Astrocyte (in vitro differentiated cells and primary cell): Measurements from ENCODE around the gene GMPR. TPM values are rescaled to one million over a fixed set of nuclear protein-coding genes. Genes with fewer than 3 reads are reported as not detected.

Source experiments
- DNase-seq: peaks from one replicate; pipeline ENCODE4 v3.0.0-alpha.2; 2010; ENCODE audit warnings: low read depth
- FAIRE-seq: peaks from 2 replicates; lab custom pipeline; 2011; peaks lifted over from hg19 to GRCh38; lab: Jason Lieb, UNC
- H2AFZ ChIP-seq: 2 replicates; pipeline ENCODE4 v1.6.0; 2012; ENCODE audit warnings: low read depth, low read length, inconsistent platforms
- H3K27ac ChIP-seq: 2 replicates; pipeline ENCODE4 v1.5.1; 2011; ENCODE audit warnings: low read depth, low read length, inconsistent platforms
- H3K27me3 ChIP-seq: 2 replicates; pipeline ENCODE4 v1.6.0; 2011; ENCODE audit warnings: low read length, inconsistent platforms; ENCODE audit not compliant: insufficient read depth
- H3K36me3 ChIP-seq: 2 replicates; pipeline ENCODE4 v1.5.1; 2011; ENCODE audit warnings: low read length, inconsistent platforms; ENCODE audit not compliant: insufficient read depth
- H3K4me1 ChIP-seq: 2 replicates; pipeline ENCODE4 v1.5.1; 2011; ENCODE audit warnings: low read length, inconsistent platforms; ENCODE audit not compliant: insufficient read depth
- H3K4me2 ChIP-seq: 2 replicates; pipeline ENCODE4 v1.6.0; 2012; ENCODE audit warnings: low read length, inconsistent platforms
- H3K4me3 ChIP-seq: 2 replicates; pipeline ENCODE4 v1.5.1; 2011; ENCODE audit warnings: low read depth, mild to moderate bottlenecking, low read length, inconsistent platforms; ENCODE audit not compliant: insufficient read depth
- H3K79me2 ChIP-seq: 2 replicates; pipeline ENCODE4 v1.6.0; 2012; ENCODE audit warnings: mild to moderate bottlenecking, low read length, inconsistent platforms; ENCODE audit not compliant: insufficient read depth
- H3K9ac ChIP-seq: 2 replicates; pipeline ENCODE4 v1.6.0; 2012; ENCODE audit warnings: mild to moderate bottlenecking, low read length, inconsistent platforms
- H3K9me3 ChIP-seq: 2 replicates; pipeline ENCODE4 v1.5.1; 2012; ENCODE audit warnings: low read depth, mild to moderate bottlenecking, low read length, inconsistent platforms; ENCODE audit not compliant: insufficient read depth
- H4K20me1 ChIP-seq: 2 replicates; pipeline ENCODE4 v1.6.0; 2012; ENCODE audit warnings: low read length, inconsistent platforms; ENCODE audit not compliant: insufficient read depth
- H3K27ac Mint-ChIP-seq: one replicate; pipeline ENCODE4 v1.8.0; 2021; ENCODE audit warnings: mild to moderate bottlenecking, mixed read lengths; ENCODE audit not compliant: unreplicated experiment
- H3K27me3 Mint-ChIP-seq: one replicate; pipeline ENCODE4 v1.8.0; 2021; ENCODE audit warnings: low read depth, mixed read lengths; ENCODE audit not compliant: unreplicated experiment
- H3K36me3 Mint-ChIP-seq: one replicate; pipeline ENCODE4 v1.8.0; 2021; ENCODE audit warnings: low read depth, mixed read lengths; ENCODE audit not compliant: unreplicated experiment
- H3K4me1 Mint-ChIP-seq: one replicate; pipeline ENCODE4 v1.8.0; 2021; ENCODE audit warnings: low read depth, mixed read lengths; ENCODE audit not compliant: unreplicated experiment
- H3K4me3 Mint-ChIP-seq: one replicate; pipeline ENCODE4 v1.8.0; 2021; ENCODE audit warnings: mild to moderate bottlenecking, moderate library complexity, mixed read lengths; ENCODE audit not compliant: unreplicated experiment
- H3K9me3 Mint-ChIP-seq: one replicate; pipeline ENCODE4 v1.8.0; 2021; ENCODE audit warnings: mild to moderate bottlenecking, mixed read lengths; ENCODE audit not compliant: unreplicated experiment
- CTCF ChIP-seq: IDR thresholded peaks from 2 replicates; pipeline ENCODE4 v1.5.1; 2011; ENCODE audit warnings: low read depth, mild to moderate bottlenecking, inconsistent platforms, low read length, moderate library complexity; ENCODE audit not compliant: insufficient read depth
- EZH2 ChIP-seq: IDR thresholded peaks from 2 replicates; pipeline ENCODE4 v1.6.1; 2012; ENCODE audit warnings: mild to moderate bottlenecking, low read length, inconsistent platforms; ENCODE audit not compliant: insufficient read depth
- total RNA-seq: library from RNA; stranded (reverse); gene quantifications from 2 replicates; pipeline ENCODE4 v1.2.1, GENCODE V29; 2021

GMPR gene
- total RNA-seq, 1 donor from 2014 or later, result 2.0 TPM

- peaks cover 31% of the 10 kb centered on the region for H3K4me1 Mint-ChIP-seq
- no peak overlapping the region for H3K4me3 ChIP-seq
- H3K4me1 ChIP-seq, result no peaks in the 10 kb centered on the region
- H3K27ac ChIP-seq, result no peak overlapping the region
- DNase-seq (no peak), FAIRE-seq (no peak)
- H3K4me3 Mint-ChIP-seq, result no peak overlapping the region
- H3K9me3 Mint-ChIP-seq, result peaks cover 2% of the 10 kb centered on the region
- no peaks in the 10 kb centered on the region for H3K27me3 ChIP-seq
- no peaks in the 10 kb centered on the region for H3K36me3 Mint-ChIP-seq
- peaks cover 1% of the 10 kb centered on the region for H3K27me3 Mint-ChIP-seq
- H3K36me3 ChIP-seq, result no peaks in the 10 kb centered on the region
- no peak overlapping the region for H3K4me2 ChIP-seq
- no peak for TF ChIP-seq EZH2
- TF ChIP-seq CTCF, result no peak
- no peak overlapping the region for H2AFZ ChIP-seq
- no peaks in the 10 kb centered on the region for H4K20me1 ChIP-seq
- no peak overlapping the region for H3K27ac Mint-ChIP-seq
- no peak overlapping the region for H3K9ac ChIP-seq
- H3K9me3 ChIP-seq, result no peaks in the 10 kb centered on the region
- no peaks in the 10 kb centered on the region for H3K79me2 ChIP-seq
Measured at GRCh38 chr6:16271428-16271827, 33.0 kb downstream of the GMPR start.

DNA sequence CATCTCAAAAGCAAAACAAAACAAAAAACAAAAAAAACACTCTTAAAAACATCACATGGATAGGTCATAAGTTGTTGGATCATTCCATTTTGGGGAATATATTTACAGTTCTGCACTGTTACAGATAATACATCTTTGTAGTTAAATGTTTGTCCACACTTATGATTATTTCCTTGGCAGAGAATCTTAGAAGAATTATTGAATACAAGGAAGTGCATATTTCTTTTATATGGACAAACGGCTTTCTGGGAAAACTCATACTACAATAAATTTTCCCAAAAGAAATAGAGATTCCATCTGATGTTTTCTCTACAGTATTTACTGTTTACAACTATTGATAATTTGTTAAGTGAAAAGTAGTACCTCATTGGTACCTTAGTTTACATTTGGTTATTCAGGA is 33.8 kb downstream of the GMPR start:
- no peaks in the 10 kb centered on the region for H3K79me2 ChIP-seq
- no peak overlapping the region for H3K9ac ChIP-seq
- H3K4me1 ChIP-seq, result peaks cover 4% of the 10 kb centered on the region
- H4K20me1 ChIP-seq, result no peaks in the 10 kb centered on the region
- Mint-ChIP-seq H3K4me3 (no peak overlapping the region), H3K4me1 (peaks cover 36% of the 10 kb centered on the region), H3K27ac (no peak overlapping the region), H3K27me3 (peaks cover 1% of the 10 kb centered on the region), H3K36me3 (no peaks in the 10 kb centered on the region), H3K9me3 (peaks cover 2% of the 10 kb centered on the region)
- no peaks in the 10 kb centered on the region for H3K36me3 ChIP-seq
- DNase-seq, result no peak
- H3K9me3 ChIP-seq, result no peaks in the 10 kb centered on the region
- TF ChIP-seq EZH2, result no peak
- TF ChIP-seq CTCF, result no peak
- H3K27ac ChIP-seq, result no peak overlapping the region
- no peaks in the 10 kb centered on the region for H3K27me3 ChIP-seq
- no peak overlapping the region for H3K4me2 ChIP-seq
- H3K4me3 ChIP-seq, result no peak overlapping the region
- H2AFZ ChIP-seq, result no peak overlapping the region
- no peak for FAIRE-seq

GRCh38 chr6:16273256-16273655 is 34.9 kb downstream of the GMPR start:
- no peaks in the 10 kb centered on the region for H3K9me3 Mint-ChIP-seq
- no peak for FAIRE-seq
- no peak overlapping the region for H3K27ac ChIP-seq
- H3K9me3 ChIP-seq, result no peaks in the 10 kb centered on the region
- no peak overlapping the region for H2AFZ ChIP-seq
- H3K27ac Mint-ChIP-seq, result no peak overlapping the region
- no peak overlapping the region for H3K4me2 ChIP-seq
- H3K27me3 ChIP-seq, result no peaks in the 10 kb centered on the region
- H3K4me1 Mint-ChIP-seq, result peaks cover 47% of the 10 kb centered on the region
- H4K20me1 ChIP-seq, result no peaks in the 10 kb centered on the region
- no peak overlapping the region for H3K4me3 Mint-ChIP-seq
- peaks cover 13% of the 10 kb centered on the region for H3K4me1 ChIP-seq
- no peaks in the 10 kb centered on the region for H3K36me3 Mint-ChIP-seq
- DNase-seq, result peak; percentile 32
- H3K36me3 ChIP-seq, result no peaks in the 10 kb centered on the region
- H3K9ac ChIP-seq, result no peak overlapping the region
- H3K4me3 ChIP-seq, result no peak overlapping the region
- H3K79me2 ChIP-seq, result no peaks in the 10 kb centered on the region
- H3K27me3 Mint-ChIP-seq, result no peaks in the 10 kb centered on the region
- TF ChIP-seq EZH2, result no peak
- no peak for TF ChIP-seq CTCF
